AG09309 (cell line): ENCODE results near the gene RECQL5.
A peak's percentile ranks its signal among the peaks of the same experiment; 100 is the strongest.

Source experiments
- DNase-seq: peaks from one replicate; pipeline ENCODE4 v3.0.0-alpha.2; 2010; ENCODE audit warnings: low read depth
- H3K4me3 ChIP-seq: 2 replicates; pipeline ENCODE4 v1.5.1; 2011; ENCODE audit warnings: mild to moderate bottlenecking, low read depth, low read length, moderate library complexity; ENCODE audit not compliant: control insufficient read depth
- CTCF ChIP-seq: IDR thresholded peaks from 2 replicates; pipeline ENCODE4 v1.5.1; 2011; ENCODE audit warnings: mild to moderate bottlenecking, low read depth, low read length, inconsistent platforms; ENCODE audit not compliant: insufficient read depth, control insufficient read depth; ENCODE audit errors: missing control alignments

RECQL5 gene

GRCh38 chr17:75652934-75653549 lies 13.9 kb downstream of the RECQL5 start:
- H3K4me3 ChIP-seq: no peak overlapping the region
- TF ChIP-seq CTCF: peak; percentile 80
- no peak for DNase-seq

- TF ChIP-seq CTCF: no peak
- no peak overlapping the region for H3K4me3 ChIP-seq
- DNase-seq: no peak
Measured at GRCh38 chr17:75652341-75652740, 14.6 kb downstream of the RECQL5 start.

- no peak for DNase-seq
- no peak for TF ChIP-seq CTCF
- no peak overlapping the region for H3K4me3 ChIP-seq
Measured at GRCh38 chr17:75650874-75651273, 16.1 kb downstream of the RECQL5 start.

GRCh38 chr17:75649687-75650086 lies 17.3 kb downstream of the RECQL5 start:
- DNase-seq: no peak
- TF ChIP-seq CTCF: no peak
- H3K4me3 ChIP-seq: no peak overlapping the region

GRCh38 chr17:75647921-75648320 lies 19.0 kb downstream of the RECQL5 start:
- no peak for TF ChIP-seq CTCF
- no peak overlapping the region for H3K4me3 ChIP-seq
- DNase-seq: no peak

GRCh38 chr17:75647061-75647460 lies 19.9 kb downstream of the RECQL5 start:
- no peak for DNase-seq
- H3K4me3 ChIP-seq: no peak overlapping the region
- no peak for TF ChIP-seq CTCF

- TF ChIP-seq CTCF: no peak
- no peak overlapping the region for H3K4me3 ChIP-seq
- no peak for DNase-seq
Measured at GRCh38 chr17:75646638-75646992, 20.3 kb downstream of the RECQL5 start.
